ENCODE measurements around the gene RUNX1.

The RUNX1 gene

DNA sequence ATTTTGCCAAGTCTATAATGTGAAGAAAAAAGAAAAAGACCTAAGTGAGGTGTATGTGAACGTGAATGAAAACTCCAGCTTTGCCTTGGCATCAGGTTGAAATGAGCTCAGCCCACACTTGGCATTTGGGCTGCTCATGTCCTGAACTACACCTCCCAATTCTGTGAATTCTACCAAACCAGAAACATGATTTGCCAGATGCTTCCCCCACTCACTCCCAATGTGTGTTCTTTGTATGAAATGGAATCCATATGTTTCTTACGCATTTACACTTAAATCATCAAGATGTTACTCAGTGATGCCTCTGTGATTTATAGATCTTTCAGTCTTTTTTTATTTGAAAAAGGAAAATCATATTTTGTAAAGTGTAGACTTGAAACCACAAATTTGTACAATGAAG, 32.8 kb upstream of the RUNX1 start:
- H3K27me3 ChIP-seq (ENCODE audit: insufficient read depth, low read depth, severe bottlenecking) = peaks cover 77% of the 10 kb centered on the region
- no peak overlapping the region for H3K27ac ChIP-seq
- H3K9me3 ChIP-seq (ENCODE audit: severe bottlenecking) = no peaks in the 10 kb centered on the region
- H3K36me3 ChIP-seq = no peaks in the 10 kb centered on the region
- TF ChIP-seq, protein P1, sequence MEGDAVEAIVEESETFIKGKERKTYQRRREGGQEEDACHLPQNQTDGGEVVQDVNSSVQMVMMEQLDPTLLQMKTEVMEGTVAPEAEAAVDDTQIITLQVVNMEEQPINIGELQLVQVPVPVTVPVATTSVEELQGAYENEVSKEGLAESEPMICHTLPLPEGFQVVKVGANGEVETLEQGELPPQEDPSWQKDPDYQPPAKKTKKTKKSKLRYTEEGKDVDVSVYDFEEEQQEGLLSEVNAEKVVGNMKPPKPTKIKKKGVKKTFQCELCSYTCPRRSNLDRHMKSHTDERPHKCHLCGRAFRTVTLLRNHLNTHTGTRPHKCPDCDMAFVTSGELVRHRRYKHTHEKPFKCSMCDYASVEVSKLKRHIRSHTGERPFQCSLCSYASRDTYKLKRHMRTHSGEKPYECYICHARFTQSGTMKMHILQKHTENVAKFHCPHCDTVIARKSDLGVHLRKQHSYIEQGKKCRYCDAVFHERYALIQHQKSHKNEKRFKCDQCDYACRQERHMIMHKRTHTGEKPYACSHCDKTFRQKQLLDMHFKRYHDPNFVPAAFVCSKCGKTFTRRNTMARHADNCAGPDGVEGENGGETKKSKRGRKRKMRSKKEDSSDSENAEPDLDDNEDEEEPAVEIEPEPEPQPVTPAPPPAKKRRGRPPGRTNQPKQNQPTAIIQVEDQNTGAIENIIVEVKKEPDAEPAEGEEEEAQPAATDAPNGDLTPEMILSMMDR (IDR thresholded peaks at IDR 0.05; ENCODE audit: low read depth, low read length) = no peak
- H3K4me3 ChIP-seq (ENCODE audit: low read depth, low read length) = no peak overlapping the region
- no peak for DNase-seq

DNA sequence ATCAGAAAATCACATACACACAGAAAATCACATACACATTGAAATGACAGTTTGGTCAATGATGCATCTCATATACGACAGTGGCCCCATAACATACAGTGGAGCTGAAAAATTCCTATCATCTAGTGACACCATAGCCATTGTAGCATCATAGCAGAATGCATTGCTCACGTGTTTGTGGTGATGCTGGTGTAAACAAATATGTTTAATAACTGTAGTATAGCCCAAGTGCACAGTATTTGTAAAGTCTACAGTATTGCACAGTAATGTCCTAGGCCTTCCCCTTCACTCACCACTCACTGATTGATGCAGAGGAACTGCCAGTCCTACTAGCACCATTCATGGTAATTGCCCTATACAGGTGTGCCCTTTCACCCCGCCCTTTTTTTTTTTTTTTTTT, 30.1 kb upstream of the RUNX1 start:
- Histone ChIP-seq H3K9me3 (ENCODE audit: severe bottlenecking) (no peaks in the 10 kb centered on the region), H3K27ac (no peak overlapping the region), H3K36me3 (no peaks in the 10 kb centered on the region), H3K27me3 (ENCODE audit: insufficient read depth, low read depth, severe bottlenecking) (peaks cover 83% of the 10 kb centered on the region), H3K4me3 (ENCODE audit: low read depth, low read length) (no peak overlapping the region)
- TF ChIP-seq, protein P1 (IDR thresholded peaks at IDR 0.05; ENCODE audit: low read depth, low read length) = no peak
- no peak for DNase-seq

DNA sequence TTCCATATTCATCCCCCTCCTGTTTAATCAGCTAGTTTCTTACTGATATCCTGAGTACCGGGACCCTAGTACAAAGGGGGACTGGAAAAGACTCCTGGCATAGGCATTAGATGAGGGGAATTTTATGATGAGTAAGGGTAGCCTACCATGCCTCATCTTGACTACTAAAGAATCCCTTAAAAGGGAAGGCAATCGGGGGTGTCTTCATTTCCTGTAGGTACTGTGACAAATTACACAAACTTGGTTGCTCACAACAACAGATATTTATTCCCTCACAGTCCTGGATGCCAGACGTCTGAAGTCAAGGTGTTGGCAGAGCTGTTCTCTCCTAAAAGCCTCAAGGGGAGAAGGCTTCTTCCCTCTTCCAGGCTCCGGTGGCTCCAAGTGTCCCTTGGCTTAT, 28.9 kb upstream of the RUNX1 start:
- TF ChIP-seq, protein P1 (IDR thresholded peaks at IDR 0.05; ENCODE audit: low read depth, low read length) = no peak
- H3K9me3 ChIP-seq (ENCODE audit: severe bottlenecking) = no peaks in the 10 kb centered on the region
- DNase-seq = no peak
- no peak overlapping the region for H3K27ac ChIP-seq
- H3K36me3 ChIP-seq = no peaks in the 10 kb centered on the region
- H3K4me3 ChIP-seq (ENCODE audit: low read depth, low read length) = no peak overlapping the region
- peaks cover 83% of the 10 kb centered on the region for H3K27me3 ChIP-seq (ENCODE audit: insufficient read depth, low read depth, severe bottlenecking)

- DNase-seq = no peak
- Histone ChIP-seq H3K27ac (no peak overlapping the region), H3K36me3 (no peaks in the 10 kb centered on the region), H3K27me3 (ENCODE audit: insufficient read depth, low read depth, severe bottlenecking) (peaks cover 83% of the 10 kb centered on the region), H3K4me3 (ENCODE audit: low read depth, low read length) (no peak overlapping the region), H3K9me3 (ENCODE audit: severe bottlenecking) (no peaks in the 10 kb centered on the region)
- TF ChIP-seq, protein P1 (IDR thresholded peaks at IDR 0.05; ENCODE audit: low read depth, low read length) = no peak
Measured at GRCh38 chr21:35077466-35077865, 28.4 kb upstream of the RUNX1 start.

DNA sequence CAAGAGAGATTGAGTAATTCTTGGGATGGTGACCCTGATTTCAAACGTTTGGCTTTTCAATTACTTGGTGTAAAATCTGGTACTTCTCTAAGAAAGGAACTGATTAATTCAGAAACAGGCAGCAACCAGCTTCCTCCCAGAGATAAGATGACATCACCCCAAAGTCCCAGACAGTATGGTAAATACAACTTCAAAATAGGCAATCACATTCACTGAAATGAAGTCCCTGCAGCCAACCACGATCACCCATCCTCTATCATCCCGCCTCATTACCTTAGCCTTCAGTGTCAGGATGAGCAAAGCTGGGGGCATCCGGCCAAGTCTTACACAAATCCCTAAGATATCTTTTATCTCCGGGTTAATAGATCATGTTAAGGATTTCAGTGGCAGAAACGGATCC, 26.4 kb upstream of the RUNX1 start:
- Histone ChIP-seq H3K27ac (no peak overlapping the region), H3K9me3 (ENCODE audit: severe bottlenecking) (no peaks in the 10 kb centered on the region), H3K27me3 (ENCODE audit: insufficient read depth, low read depth, severe bottlenecking) (peaks cover 68% of the 10 kb centered on the region), H3K4me3 (ENCODE audit: low read depth, low read length) (no peak overlapping the region), H3K36me3 (no peaks in the 10 kb centered on the region)
- DNase-seq = no peak
- TF ChIP-seq, protein P1 (IDR thresholded peaks at IDR 0.05; ENCODE audit: low read depth, low read length) = no peak

- Histone ChIP-seq H3K9me3 (ENCODE audit: severe bottlenecking) (peaks cover 2% of the 10 kb centered on the region), H3K27ac (no peak overlapping the region), H3K36me3 (no peaks in the 10 kb centered on the region), H3K27me3 (ENCODE audit: insufficient read depth, low read depth, severe bottlenecking) (peaks cover 67% of the 10 kb centered on the region), H3K4me3 (ENCODE audit: low read depth, low read length) (no peak overlapping the region)
- TF ChIP-seq, protein P1 (IDR thresholded peaks at IDR 0.05; ENCODE audit: low read depth, low read length) = no peak
- DNase-seq = no peak
Measured at GRCh38 chr21:35072960-35073359, 23.9 kb upstream of the RUNX1 start.
